ENCODE measurements around the gene TUBB8B. TPM values are rescaled to one million over a fixed set of nuclear protein-coding genes. Genes with fewer than 3 reads are reported as not detected.
"Not testable (repeated sequence)": the region's sequence is repeated elsewhere in the genome, so short reads cannot be mapped to it uniquely, and the experiment has no call there.

TUBB8B gene
- total and polyA plus RNA-seq, 2 donors (not counting 1 experiment from before 2014, with no cell fraction given), result 0.49 to 1.6 TPM

- H4K20me1 ChIP-seq (ENCODE audit: control insufficient read depth, insufficient read depth, low read length, poor library complexity, severe bottlenecking); intact Hi-C loops (cut with micrococcal nuclease); H3K27me3 ChIP-seq (replicated peaks in 1 of 4; ENCODE audit: control extremely low read depth in 1 of 4, control insufficient read depth in 3 of 4, insufficient read depth in 4 of 4, low read length in 3 of 4); POLR2A ChIA-PET; H3K36me3 ChIP-seq (replicated peaks in 1 of 2; ENCODE audit: control extremely low read depth in 1 of 2, control insufficient read depth in 1 of 2, extremely low read depth in 1 of 2, insufficient read depth in 2 of 2, low read length in 1 of 2); H3K27me3 Mint-ChIP-seq; CTCF ChIA-PET; H3K27ac Mint-ChIP-seq; H3K9me3 Mint-ChIP-seq (ENCODE audit: insufficient read depth); DNase-seq; H3K4me1 Mint-ChIP-seq; H3K4me3 ChIP-seq (ENCODE audit: control extremely low read depth in 1 of 5, extremely low read depth in 1 of 5, insufficient read depth in 1 of 5, low read depth in 2 of 5, low read length in 4 of 5); H3K4me1 ChIP-seq (ENCODE audit: control insufficient read depth in 2 of 2, insufficient read depth in 2 of 2, low read length in 2 of 2); H3K79me2 ChIP-seq (ENCODE audit: control insufficient read depth, insufficient read depth, low read length); H3K9ac ChIP-seq (ENCODE audit: low read length); H3K27ac ChIP-seq (ENCODE audit: low read length in 2 of 2); H3K4me2 ChIP-seq (replicated peaks; ENCODE audit: low read depth, low read length, poor library complexity, severe bottlenecking); H3K4me3 Mint-ChIP-seq; ATAC-seq (ENCODE audit: low read depth); H2AFZ ChIP-seq (ENCODE audit: insufficient read depth, low read depth, low read length, poor library complexity, severe bottlenecking): not testable (repeated sequence)
- H3K9me3 ChIP-seq (ENCODE audit: control extremely low read depth in 1 of 3, control insufficient read depth in 2 of 3, insufficient read depth in 1 of 3, low read length in 2 of 3), result peaks cover 0 to 31% (median 0%) of the 10 kb centered on the region in 3 donors
- WGBS (ENCODE audit: insufficient coverage), result 83% methylated on average over 2 of the region's 6 CpGs
Observed at GRCh38 chr18:93897-94408, 44.5 kb upstream of the TUBB8B start.

- H3K79me2 ChIP-seq (ENCODE audit: control insufficient read depth, insufficient read depth, low read length); H3K9me3 Mint-ChIP-seq (ENCODE audit: insufficient read depth); H3K27ac Mint-ChIP-seq; H3K4me1 Mint-ChIP-seq; H3K36me3 ChIP-seq (replicated peaks in 1 of 2; ENCODE audit: control extremely low read depth in 1 of 2, control insufficient read depth in 1 of 2, extremely low read depth in 1 of 2, insufficient read depth in 2 of 2, low read length in 1 of 2); CTCF ChIA-PET; H3K4me3 Mint-ChIP-seq; H3K27me3 ChIP-seq (replicated peaks in 1 of 4; ENCODE audit: control extremely low read depth in 1 of 4, control insufficient read depth in 3 of 4, insufficient read depth in 4 of 4, low read length in 3 of 4); DNase-seq; H3K9ac ChIP-seq (ENCODE audit: low read length); H3K4me2 ChIP-seq (replicated peaks; ENCODE audit: low read depth, low read length, poor library complexity, severe bottlenecking); H3K27ac ChIP-seq (ENCODE audit: low read length in 2 of 2); intact Hi-C loops (cut with micrococcal nuclease); ATAC-seq (ENCODE audit: low read depth); H3K27me3 Mint-ChIP-seq; H3K4me1 ChIP-seq (ENCODE audit: control insufficient read depth in 2 of 2, insufficient read depth in 2 of 2, low read length in 2 of 2); H3K4me3 ChIP-seq (ENCODE audit: control extremely low read depth in 1 of 5, extremely low read depth in 1 of 5, insufficient read depth in 1 of 5, low read depth in 2 of 5, low read length in 4 of 5); POLR2A ChIA-PET; H4K20me1 ChIP-seq (ENCODE audit: control insufficient read depth, insufficient read depth, low read length, poor library complexity, severe bottlenecking); H2AFZ ChIP-seq (ENCODE audit: insufficient read depth, low read depth, low read length, poor library complexity, severe bottlenecking): not testable (repeated sequence)
- WGBS (ENCODE audit: insufficient coverage), result no CpG with 5 or more reads among the region's 1 CpG
- H3K9me3 ChIP-seq (ENCODE audit: control extremely low read depth in 1 of 3, control insufficient read depth in 2 of 3, insufficient read depth in 1 of 3, low read length in 2 of 3), result peaks cover 0 to 23% (median 0%) of the 10 kb centered on the region in 3 donors
Observed at GRCh38 chr18:91561-91960, 42.1 kb upstream of the TUBB8B start.

- H3K27me3 ChIP-seq (replicated peaks in 1 of 4; ENCODE audit: control extremely low read depth in 1 of 4, control insufficient read depth in 3 of 4, insufficient read depth in 4 of 4, low read length in 3 of 4); POLR2A ChIA-PET; H3K4me3 Mint-ChIP-seq; intact Hi-C loops (cut with micrococcal nuclease); DNase-seq; H3K27me3 Mint-ChIP-seq; H3K4me1 ChIP-seq (ENCODE audit: control insufficient read depth in 2 of 2, insufficient read depth in 2 of 2, low read length in 2 of 2); H3K79me2 ChIP-seq (ENCODE audit: control insufficient read depth, insufficient read depth, low read length); CTCF ChIA-PET; H2AFZ ChIP-seq (ENCODE audit: insufficient read depth, low read depth, low read length, poor library complexity, severe bottlenecking); H3K36me3 ChIP-seq (replicated peaks in 1 of 2; ENCODE audit: control extremely low read depth in 1 of 2, control insufficient read depth in 1 of 2, extremely low read depth in 1 of 2, insufficient read depth in 2 of 2, low read length in 1 of 2); H3K27ac Mint-ChIP-seq; H3K4me1 Mint-ChIP-seq; H4K20me1 ChIP-seq (ENCODE audit: control insufficient read depth, insufficient read depth, low read length, poor library complexity, severe bottlenecking); H3K4me3 ChIP-seq (ENCODE audit: control extremely low read depth in 1 of 5, extremely low read depth in 1 of 5, insufficient read depth in 1 of 5, low read depth in 2 of 5, low read length in 4 of 5); H3K9me3 Mint-ChIP-seq (ENCODE audit: insufficient read depth); H3K4me2 ChIP-seq (replicated peaks; ENCODE audit: low read depth, low read length, poor library complexity, severe bottlenecking); ATAC-seq (ENCODE audit: low read depth); H3K9ac ChIP-seq (ENCODE audit: low read length); H3K27ac ChIP-seq (ENCODE audit: low read length in 2 of 2): not testable (repeated sequence)
- peaks cover 0 to 14% (median 0%) of the 10 kb centered on the region in 3 donors for H3K9me3 ChIP-seq (ENCODE audit: control extremely low read depth in 1 of 3, control insufficient read depth in 2 of 3, insufficient read depth in 1 of 3, low read length in 2 of 3)
- 100% methylated on average over 3 of the region's 17 CpGs for WGBS (ENCODE audit: insufficient coverage)
Observed at GRCh38 chr18:90396-91193, 41.2 kb upstream of the TUBB8B start.

- H3K4me3 ChIP-seq (ENCODE audit: control extremely low read depth in 1 of 5, extremely low read depth in 1 of 5, insufficient read depth in 1 of 5, low read depth in 2 of 5, low read length in 4 of 5); ATAC-seq (ENCODE audit: low read depth); H3K9me3 Mint-ChIP-seq (ENCODE audit: insufficient read depth); DNase-seq; CTCF ChIA-PET; H3K4me1 ChIP-seq (ENCODE audit: control insufficient read depth in 2 of 2, insufficient read depth in 2 of 2, low read length in 2 of 2); H3K4me3 Mint-ChIP-seq; H3K27ac Mint-ChIP-seq; H3K9me3 ChIP-seq (ENCODE audit: control extremely low read depth in 1 of 3, control insufficient read depth in 2 of 3, insufficient read depth in 1 of 3, low read length in 2 of 3); H4K20me1 ChIP-seq (ENCODE audit: control insufficient read depth, insufficient read depth, low read length, poor library complexity, severe bottlenecking); H3K9ac ChIP-seq (ENCODE audit: low read length); H3K27me3 ChIP-seq (replicated peaks in 1 of 4; ENCODE audit: control extremely low read depth in 1 of 4, control insufficient read depth in 3 of 4, insufficient read depth in 4 of 4, low read length in 3 of 4); intact Hi-C loops (cut with micrococcal nuclease); POLR2A ChIA-PET; H3K4me1 Mint-ChIP-seq; H3K36me3 ChIP-seq (replicated peaks in 1 of 2; ENCODE audit: control extremely low read depth in 1 of 2, control insufficient read depth in 1 of 2, extremely low read depth in 1 of 2, insufficient read depth in 2 of 2, low read length in 1 of 2); H2AFZ ChIP-seq (ENCODE audit: insufficient read depth, low read depth, low read length, poor library complexity, severe bottlenecking); H3K27me3 Mint-ChIP-seq; H3K27ac ChIP-seq (ENCODE audit: low read length in 2 of 2); H3K4me2 ChIP-seq (replicated peaks; ENCODE audit: low read depth, low read length, poor library complexity, severe bottlenecking); H3K79me2 ChIP-seq (ENCODE audit: control insufficient read depth, insufficient read depth, low read length): not testable (repeated sequence)
- WGBS (ENCODE audit: insufficient coverage), result 91% methylated on average over 3 of the region's 6 CpGs
Observed at GRCh38 chr18:89124-89523, 39.7 kb upstream of the TUBB8B start.

All from B cell (primary cell).